HG02759 (cell line): ENCODE measurements around the gene BMERB1.
"Not testable (repeated sequence)": the region's sequence is repeated elsewhere in the genome, so short reads cannot be mapped to it uniquely, and the experiment has no call there.

ENCODE experiments used
- ATAC-seq: cut with Tn5 transposase; IDR thresholded peaks from one replicate; pipeline ENCODE4 v1.9.1; 2021; ENCODE audit warnings: mild to moderate bottlenecking, moderate library complexity; ENCODE audit not compliant: unreplicated experiment

The BMERB1 gene

GRCh38 chr16:15548482-15548891, 114.1 kb downstream of the BMERB1 start:
- ATAC-seq = no peak

- ATAC-seq = no peak
Measured at GRCh38 chr16:15552507-15552906, 118.1 kb downstream of the BMERB1 start.

- no peak for ATAC-seq
Measured at GRCh38 chr16:15553313-15554088, 119.1 kb downstream of the BMERB1 start.

GRCh38 chr16:15556130-15556529, 121.7 kb downstream of the BMERB1 start:
- no peak for ATAC-seq

DNA sequence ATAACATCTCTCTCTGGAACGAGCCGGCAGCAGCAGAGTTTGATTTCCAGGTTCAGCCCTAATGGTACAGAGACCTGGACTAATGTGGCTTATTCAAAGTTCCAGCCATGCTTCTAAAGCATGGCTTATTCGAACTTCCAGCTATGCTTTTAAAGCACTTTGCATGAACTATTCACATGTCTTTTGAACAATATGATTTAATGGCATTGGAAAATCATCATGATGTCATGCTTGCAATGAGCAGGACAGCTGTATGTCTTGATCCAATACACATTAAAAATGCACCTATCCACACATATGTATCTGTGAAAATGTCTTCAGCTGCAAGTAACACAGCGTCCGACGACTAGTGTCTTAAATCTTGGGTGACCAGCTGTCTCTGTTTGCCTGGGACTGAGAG, 122.9 kb downstream of the BMERB1 start:
- no peak for ATAC-seq

GRCh38 chr16:15559176-15559575, 124.8 kb downstream of the BMERB1 start:
- ATAC-seq = no peak

GRCh38 chr16:15564604-15565339, 130.4 kb downstream of the BMERB1 start:
- no peak for ATAC-seq

GRCh38 chr16:15566095-15566494, 131.7 kb downstream of the BMERB1 start:
- no peak for ATAC-seq

DNA sequence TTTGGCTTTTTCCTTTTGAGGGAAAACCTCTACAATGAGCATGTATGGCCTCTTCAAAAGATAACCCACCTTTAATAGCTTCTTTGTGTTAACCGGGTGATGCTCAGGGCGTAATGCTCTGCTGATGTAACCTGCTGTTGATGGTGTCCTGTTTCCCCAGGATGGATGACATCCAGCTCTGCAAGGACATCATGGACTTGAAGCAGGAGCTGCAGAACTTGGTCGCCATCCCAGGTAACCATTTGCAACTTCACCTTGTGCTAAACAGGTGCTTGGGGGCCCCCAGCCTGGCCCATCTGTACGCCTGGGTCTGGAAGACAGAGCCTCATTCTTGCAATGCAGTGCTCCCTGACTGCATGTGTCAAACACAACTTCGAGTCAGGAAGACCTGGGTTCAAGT, 133.4 kb downstream of the BMERB1 start:
- no peak for ATAC-seq

GRCh38 chr16:15570666-15571065, 136.3 kb downstream of the BMERB1 start:
- ATAC-seq = not testable (repeated sequence)

DNA sequence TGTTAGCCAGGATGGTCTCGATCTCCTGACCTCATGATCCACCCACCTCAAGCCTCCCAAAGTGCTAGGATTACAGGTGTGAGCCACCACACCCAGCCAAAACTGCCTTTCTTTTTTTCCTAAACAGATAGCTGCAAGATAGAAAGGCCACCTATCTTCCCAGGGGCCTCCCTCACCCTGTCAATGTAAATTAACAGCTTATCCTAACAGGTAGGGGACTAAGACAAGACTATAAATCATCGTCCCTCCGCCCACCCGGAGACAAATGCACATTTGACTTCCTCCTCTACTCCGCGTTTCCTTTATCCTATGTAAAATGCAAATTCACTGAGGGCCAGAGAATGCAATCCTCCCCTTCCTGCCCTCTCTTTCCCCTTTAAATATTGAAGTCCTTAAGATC, 137.2 kb downstream of the BMERB1 start:
- ATAC-seq = no peak

DNA sequence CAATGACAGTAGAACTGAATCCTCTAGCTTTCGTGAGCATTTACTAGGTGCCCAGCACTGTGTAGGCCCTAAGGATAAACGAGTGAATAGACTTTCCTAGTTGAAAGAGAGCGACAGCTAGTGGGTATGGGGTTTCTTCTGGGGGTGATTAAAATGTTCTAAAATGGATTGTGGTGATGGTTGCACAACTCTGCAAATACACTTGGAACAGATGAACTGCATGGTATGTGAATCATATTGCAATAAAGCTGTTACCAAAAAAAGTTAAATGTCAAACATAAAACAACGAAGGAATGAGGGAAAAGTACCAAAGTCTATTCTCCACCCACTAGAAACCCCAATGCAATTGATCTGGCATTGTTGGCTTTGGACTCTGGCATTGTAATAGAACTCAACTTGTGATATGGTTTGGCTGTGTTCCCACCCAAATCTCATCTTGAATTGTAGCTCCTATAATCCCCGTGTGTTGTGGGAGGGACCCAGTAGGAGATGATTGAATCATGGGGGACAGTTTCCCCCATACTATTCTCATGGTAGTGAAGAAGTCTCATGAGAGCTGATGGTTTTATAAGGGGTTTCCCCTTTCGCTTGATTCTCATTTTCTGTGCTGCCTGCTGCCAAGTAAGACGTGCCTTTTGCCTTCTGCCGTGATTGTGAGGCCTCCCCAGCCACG, 138.1 kb downstream of the BMERB1 start:
- ATAC-seq = no peak

- ATAC-seq = no peak
Measured at GRCh38 chr16:15573274-15573895, 139.0 kb downstream of the BMERB1 start.

- not testable (repeated sequence) for ATAC-seq
Measured at GRCh38 chr16:15573896-15574613, 139.7 kb downstream of the BMERB1 start.

- ATAC-seq = no peak
Measured at GRCh38 chr16:15574614-15574948, 140.2 kb downstream of the BMERB1 start.

- ATAC-seq = no peak
Measured at GRCh38 chr16:15575293-15576049, 141.1 kb downstream of the BMERB1 start.

DNA sequence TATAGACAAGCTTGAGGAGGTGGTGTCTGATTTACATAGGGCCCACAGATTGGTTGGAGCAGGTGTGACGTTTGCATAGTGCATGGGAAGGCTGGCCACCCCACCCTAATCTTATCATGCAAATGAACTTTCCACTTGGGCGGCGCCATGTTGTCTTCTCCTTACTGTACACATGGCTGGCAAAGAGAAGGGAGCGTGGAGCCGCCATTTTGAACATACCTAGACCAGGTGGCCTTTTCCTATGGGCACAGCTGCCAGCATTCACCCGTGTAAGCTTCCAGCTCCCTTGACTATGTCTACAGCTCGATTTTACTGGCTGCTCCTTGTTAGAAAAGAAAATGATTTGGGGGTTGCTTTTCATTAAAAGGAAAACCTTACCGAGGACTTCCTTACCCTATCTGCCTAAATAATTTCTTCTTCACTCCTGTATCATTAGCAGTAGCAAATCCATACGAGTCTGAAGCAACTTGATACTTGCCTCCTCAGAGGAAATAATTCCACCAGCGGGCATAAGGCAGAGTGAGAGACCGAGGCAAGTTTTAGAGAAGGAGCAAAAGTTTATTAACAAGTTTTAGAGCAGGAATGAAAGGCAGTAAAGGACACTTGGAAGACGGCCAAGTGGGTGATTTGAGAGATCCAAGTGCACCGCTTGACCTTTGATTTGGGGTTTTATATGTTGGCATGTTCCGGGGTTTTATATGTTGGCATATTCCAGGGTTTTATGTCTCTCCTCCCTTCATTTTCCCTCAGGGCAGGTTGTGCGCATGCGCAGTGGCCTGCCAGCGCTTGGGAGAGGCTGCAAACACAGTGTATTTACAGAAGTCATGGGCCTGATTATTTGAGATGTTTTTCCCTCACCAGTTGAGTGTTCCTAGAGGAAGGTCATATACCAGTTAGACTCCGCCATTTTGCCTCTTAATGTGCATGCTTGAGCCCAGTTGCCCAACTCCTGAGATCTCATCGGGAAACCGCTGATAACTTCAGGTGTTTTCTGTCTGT, 142.9 kb downstream of the BMERB1 start:
- no peak for ATAC-seq

GRCh38 chr16:15578824-15579223, 144.4 kb downstream of the BMERB1 start:
- ATAC-seq = no peak
